Glutamatergic neuron (in vitro differentiated cells): ENCODE results near the gene MGMT. TPM values are rescaled to one million over a fixed set of nuclear protein-coding genes. Genes with fewer than 3 reads are reported as not detected.

Source experiments
- DNase-seq: peaks from one replicate; pipeline ENCODE4 v3.0.0; 2022
- H3K27ac Mint-ChIP-seq: one replicate; pipeline ENCODE4 v1.8.0; 2020; ENCODE audit warnings: mild to moderate bottlenecking, mixed read lengths, inconsistent platforms; ENCODE audit not compliant: unreplicated experiment
- H3K27me3 Mint-ChIP-seq: one replicate; pipeline ENCODE4 v1.8.0; 2020; ENCODE audit warnings: mild to moderate bottlenecking, moderate library complexity, mixed read lengths, inconsistent platforms; ENCODE audit not compliant: unreplicated experiment
- H3K36me3 Mint-ChIP-seq: one replicate; pipeline ENCODE4 v1.8.0; 2020; ENCODE audit warnings: mild to moderate bottlenecking, mixed read lengths, inconsistent platforms; ENCODE audit not compliant: unreplicated experiment
- H3K4me1 Mint-ChIP-seq: one replicate; pipeline ENCODE4 v1.8.0; 2020; ENCODE audit warnings: mild to moderate bottlenecking, low read depth, mixed read lengths, inconsistent platforms; ENCODE audit not compliant: unreplicated experiment
- H3K4me3 Mint-ChIP-seq: one replicate; pipeline ENCODE4 v1.8.0; 2020; ENCODE audit warnings: mild to moderate bottlenecking, mixed read lengths, inconsistent platforms; ENCODE audit not compliant: unreplicated experiment
- H3K9me3 Mint-ChIP-seq: one replicate; pipeline ENCODE4 v1.8.0; 2020; ENCODE audit warnings: mild to moderate bottlenecking, moderate library complexity, mixed read lengths, inconsistent platforms; ENCODE audit not compliant: unreplicated experiment
- total RNA-seq: library from RNA; stranded (reverse); fragmentation: NEBNext Ultra II Directional; extraction: Animal tissue kit (Norgen Biotek cat#: 25700); gene quantifications from one replicate; pipeline ENCODE4 v1.2.1, GENCODE V29; 2021; ENCODE audit not compliant: unreplicated experiment
- TF ChIP-seq, protein P1 (sequence below): fragments of 200-600 bp; sonication (generic); IDR thresholded peaks from one replicate; pipeline ENCODE4 v1.5.0; 2021; ENCODE audit not compliant: partially characterized antibody, unreplicated experiment

The MGMT gene
- total RNA-seq, 1 donor from 2014 or later = 15.9 TPM

DNA sequence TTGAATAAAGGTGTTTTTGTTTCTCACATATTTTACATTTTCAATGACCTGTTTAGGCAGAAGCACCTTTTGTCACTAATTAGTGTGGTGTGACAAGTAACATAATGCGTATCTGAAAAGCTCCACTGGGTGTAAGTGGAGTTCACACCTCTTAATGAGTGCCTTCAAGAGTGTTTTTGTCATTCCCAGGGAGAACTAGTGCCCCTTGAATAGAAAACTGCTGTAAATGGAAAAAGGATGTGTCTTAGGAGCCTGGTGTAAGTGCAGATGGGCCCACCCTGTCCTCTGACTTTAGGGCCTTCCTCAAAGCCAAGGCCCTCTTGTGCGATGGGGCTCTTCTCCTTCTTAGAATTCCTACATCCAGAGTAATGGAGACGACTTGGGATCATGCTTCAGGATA lies 170.0 kb downstream of the MGMT start:
- Mint-ChIP-seq H3K4me1 (peaks cover 17% of the 10 kb centered on the region), H3K4me3 (no peak overlapping the region), H3K36me3 (peaks cover 5% of the 10 kb centered on the region), H3K27me3 (peaks cover 2% of the 10 kb centered on the region), H3K27ac (no peak overlapping the region), H3K9me3 (peaks cover 7% of the 10 kb centered on the region)
- DNase-seq = no peak
- TF ChIP-seq, protein P1, sequence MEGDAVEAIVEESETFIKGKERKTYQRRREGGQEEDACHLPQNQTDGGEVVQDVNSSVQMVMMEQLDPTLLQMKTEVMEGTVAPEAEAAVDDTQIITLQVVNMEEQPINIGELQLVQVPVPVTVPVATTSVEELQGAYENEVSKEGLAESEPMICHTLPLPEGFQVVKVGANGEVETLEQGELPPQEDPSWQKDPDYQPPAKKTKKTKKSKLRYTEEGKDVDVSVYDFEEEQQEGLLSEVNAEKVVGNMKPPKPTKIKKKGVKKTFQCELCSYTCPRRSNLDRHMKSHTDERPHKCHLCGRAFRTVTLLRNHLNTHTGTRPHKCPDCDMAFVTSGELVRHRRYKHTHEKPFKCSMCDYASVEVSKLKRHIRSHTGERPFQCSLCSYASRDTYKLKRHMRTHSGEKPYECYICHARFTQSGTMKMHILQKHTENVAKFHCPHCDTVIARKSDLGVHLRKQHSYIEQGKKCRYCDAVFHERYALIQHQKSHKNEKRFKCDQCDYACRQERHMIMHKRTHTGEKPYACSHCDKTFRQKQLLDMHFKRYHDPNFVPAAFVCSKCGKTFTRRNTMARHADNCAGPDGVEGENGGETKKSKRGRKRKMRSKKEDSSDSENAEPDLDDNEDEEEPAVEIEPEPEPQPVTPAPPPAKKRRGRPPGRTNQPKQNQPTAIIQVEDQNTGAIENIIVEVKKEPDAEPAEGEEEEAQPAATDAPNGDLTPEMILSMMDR = no peak

DNA sequence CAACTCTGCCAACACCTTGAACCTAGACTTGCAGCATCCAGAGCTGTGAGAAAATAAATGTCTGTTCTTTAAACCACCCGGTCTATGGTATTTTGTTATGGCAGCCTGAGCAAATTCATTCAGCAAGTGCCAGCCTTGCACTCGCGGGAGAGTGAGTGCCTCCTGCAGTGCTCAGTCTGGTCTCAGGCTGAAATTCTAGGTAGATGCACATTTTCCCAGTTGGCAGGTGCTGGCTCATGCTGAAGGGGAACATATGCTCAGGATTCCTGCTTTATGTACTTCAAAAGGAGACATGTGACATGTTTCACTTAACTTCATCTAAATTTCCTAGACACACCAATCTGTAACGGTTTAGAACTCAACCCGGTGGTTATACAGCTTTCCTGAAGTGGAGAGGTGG lies 170.8 kb downstream of the MGMT start:
- H3K9me3 Mint-ChIP-seq = peaks cover 7% of the 10 kb centered on the region
- DNase-seq = no peak
- peaks cover 5% of the 10 kb centered on the region for H3K36me3 Mint-ChIP-seq
- TF ChIP-seq, protein P1 = no peak
- H3K27ac Mint-ChIP-seq = no peak overlapping the region
- peaks cover 17% of the 10 kb centered on the region for H3K4me1 Mint-ChIP-seq
- H3K27me3 Mint-ChIP-seq = no peaks in the 10 kb centered on the region
- no peak overlapping the region for H3K4me3 Mint-ChIP-seq

DNA sequence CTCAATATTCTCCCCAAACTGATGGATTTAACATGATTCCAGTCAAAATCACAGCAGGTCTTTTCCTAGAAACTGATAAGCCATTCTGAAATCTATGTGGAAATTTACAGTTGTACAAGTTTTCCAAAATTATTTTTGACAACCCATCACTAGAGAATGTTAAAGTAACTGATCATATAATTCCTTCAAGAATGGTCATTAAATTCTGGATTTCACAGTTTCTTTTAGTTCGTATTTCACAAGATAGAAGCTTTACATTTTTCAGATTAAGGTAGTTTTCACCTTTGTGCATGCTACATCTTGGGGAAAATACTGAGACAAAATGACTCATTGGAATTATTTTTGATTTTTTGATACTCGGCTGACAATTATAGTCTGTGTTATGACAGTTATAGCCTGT lies 174.3 kb downstream of the MGMT start:
- peaks cover 13% of the 10 kb centered on the region for H3K4me1 Mint-ChIP-seq
- H3K4me3 Mint-ChIP-seq = no peak overlapping the region
- peaks cover 4% of the 10 kb centered on the region for H3K36me3 Mint-ChIP-seq
- H3K27ac Mint-ChIP-seq = no peak overlapping the region
- no peak for DNase-seq
- H3K27me3 Mint-ChIP-seq = peaks cover 1% of the 10 kb centered on the region
- TF ChIP-seq, protein P1 = no peak
- H3K9me3 Mint-ChIP-seq = peaks cover 2% of the 10 kb centered on the region

DNA sequence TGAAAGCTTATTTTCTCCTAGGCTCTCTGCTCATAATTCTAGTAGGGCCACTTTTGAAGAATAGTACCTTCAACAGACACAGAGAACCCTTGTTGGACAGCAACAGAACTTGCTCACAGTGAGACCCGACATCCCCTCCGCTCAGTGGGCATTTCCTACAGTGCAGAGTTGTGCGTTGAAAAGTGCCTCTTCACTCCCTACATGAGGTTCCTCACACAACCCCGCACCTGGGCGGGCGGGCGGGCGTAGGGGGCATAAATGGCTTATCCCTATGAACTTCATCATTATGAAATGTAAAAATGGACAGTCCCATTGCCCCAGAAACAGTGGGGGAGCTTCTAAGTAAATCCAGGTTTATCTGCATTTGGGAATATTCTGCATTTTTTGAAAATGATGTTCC lies 174.9 kb downstream of the MGMT start:
- H3K27ac Mint-ChIP-seq = no peak overlapping the region
- H3K36me3 Mint-ChIP-seq = peaks cover 4% of the 10 kb centered on the region
- peaks cover 2% of the 10 kb centered on the region for H3K9me3 Mint-ChIP-seq
- no peak overlapping the region for H3K4me3 Mint-ChIP-seq
- TF ChIP-seq, protein P1 = no peak
- no peak for DNase-seq
- peaks cover 16% of the 10 kb centered on the region for H3K4me1 Mint-ChIP-seq
- H3K27me3 Mint-ChIP-seq = peaks cover 1% of the 10 kb centered on the region

DNA sequence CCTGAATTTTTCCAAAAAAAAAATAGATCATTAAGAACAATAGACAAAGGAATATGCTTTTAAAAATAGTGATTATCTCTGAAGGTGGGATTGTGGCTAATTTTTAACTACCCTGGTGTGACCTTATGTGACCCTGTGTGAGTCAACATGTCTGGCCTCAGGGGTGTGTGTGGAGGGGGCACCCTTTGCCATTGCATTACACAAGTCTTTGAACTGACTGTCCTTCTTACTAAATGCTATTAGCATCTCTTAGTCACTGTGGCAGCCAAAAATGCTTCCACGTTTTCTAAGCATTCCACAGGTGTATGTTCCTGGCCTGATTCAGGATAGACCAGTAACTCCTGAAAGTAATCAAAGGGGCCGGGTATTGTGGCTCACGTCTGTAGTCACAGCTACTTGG lies 175.4 kb downstream of the MGMT start:
- Mint-ChIP-seq H3K4me1 (peaks cover 16% of the 10 kb centered on the region), H3K27ac (no peak overlapping the region), H3K36me3 (peaks cover 4% of the 10 kb centered on the region), H3K4me3 (no peak overlapping the region), H3K27me3 (peaks cover 1% of the 10 kb centered on the region), H3K9me3 (peaks cover 2% of the 10 kb centered on the region)
- TF ChIP-seq, protein P1 = no peak
- DNase-seq = no peak
